NCI-H1436 (cell line): ENCODE measurements around the gene TEF.
A peak's percentile ranks its signal among the peaks of the same experiment; 100 is the strongest.

Experiments used
- DNase-seq: peaks from one replicate; lab custom pipeline; 2025; lab: John Stamatoyannopoulos, UW

TEF gene

DNA sequence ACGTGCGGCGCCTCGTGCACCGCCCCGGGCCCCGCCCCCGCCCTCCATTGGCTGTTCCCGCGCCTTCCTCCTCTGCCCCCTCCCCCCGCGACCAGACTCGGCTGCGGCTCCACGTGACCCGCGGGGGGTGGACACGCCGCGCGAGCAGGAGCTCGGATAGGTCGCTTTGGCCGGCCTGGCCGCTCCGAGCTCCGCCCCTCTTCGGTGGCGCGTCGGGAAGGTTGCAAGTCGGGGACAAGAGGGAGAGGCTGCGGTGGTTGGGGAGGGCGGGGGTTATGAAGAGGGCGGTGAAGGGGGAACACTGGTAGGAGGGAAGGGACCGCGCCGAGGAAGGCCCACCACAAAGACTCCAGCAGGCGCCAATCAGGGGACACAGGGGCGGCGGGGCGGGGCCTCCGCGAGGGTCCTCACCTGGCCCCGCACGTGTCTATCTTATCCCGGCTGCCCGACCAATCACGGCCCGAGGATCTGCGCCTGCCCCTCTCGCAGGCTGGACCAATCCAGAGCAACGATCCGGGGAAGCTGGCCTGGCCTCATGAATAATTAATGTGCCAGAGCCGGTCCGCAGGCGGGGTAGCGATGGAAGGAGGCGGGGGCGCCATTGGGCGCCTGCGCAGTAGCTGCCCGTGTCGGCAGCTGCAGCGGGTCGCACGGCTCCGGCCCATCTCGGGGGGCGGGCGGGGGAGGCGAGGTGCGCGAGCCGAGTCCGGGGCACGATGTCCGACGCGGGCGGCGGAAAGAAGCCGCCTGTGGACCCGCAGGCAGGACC, at the start of gene TEF:
Gene TEF (plus strand): TSS at position 614 of the 769 bp plus-strand sequence. CDS start 103 bp downstream, at position 717.
- DNase-seq = peak; percentile 99

DNA sequence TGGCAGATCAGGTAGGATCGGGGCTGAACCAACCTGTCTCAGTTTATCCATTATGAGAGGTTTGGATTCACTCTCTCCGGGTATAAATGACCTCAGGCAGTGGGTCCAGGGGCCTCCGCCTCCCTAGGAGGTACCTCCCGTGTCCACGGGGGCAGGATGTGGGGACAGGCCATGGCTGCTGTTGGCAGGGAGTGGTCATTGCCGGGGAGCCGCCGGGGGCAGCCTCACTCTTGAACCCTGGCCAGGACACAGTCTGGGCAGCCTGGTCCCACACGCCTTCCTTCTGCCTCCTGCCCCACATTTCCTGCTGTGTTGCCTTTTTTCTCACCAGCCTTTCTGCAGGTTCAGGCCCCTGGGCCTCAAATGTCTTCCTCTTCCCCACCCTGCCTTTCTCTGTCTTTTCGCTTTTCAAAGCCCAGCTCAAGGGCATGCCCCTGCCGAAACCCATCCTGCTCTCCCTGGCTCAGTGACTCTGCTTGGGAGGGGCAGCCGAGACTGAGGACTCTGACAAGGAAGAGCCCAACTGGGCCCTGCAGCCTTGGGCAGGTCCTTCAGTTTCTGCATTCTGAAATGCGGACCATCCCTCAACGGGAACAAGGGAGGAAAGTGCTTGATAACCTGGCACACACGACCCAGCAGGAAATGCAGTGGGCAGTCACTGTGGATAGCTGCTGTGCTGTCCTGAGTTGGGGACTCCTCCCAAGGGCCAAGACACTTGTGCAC, 49.4 kb upstream of the TEF start:
- no peak for DNase-seq

DNA sequence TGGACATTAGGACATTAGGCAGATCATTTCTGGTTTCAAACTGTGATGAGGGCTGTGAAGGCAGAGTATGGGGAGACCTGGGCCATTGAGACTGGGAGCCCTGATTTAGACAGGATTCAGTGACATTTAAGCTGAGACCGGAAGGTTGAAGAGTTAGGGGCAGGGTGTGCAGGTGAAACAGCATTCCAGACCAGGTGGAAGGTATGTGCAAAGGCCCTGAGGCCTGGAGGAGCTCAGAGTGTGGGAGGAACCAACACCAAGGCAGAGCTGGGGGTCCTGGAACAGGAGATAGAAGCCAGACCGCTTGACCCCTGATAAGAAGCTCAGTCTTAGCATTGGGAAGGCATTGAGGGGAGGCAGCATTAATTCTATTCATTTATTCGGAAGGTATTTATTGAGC, 47.9 kb upstream of the TEF start:
- DNase-seq = no peak

GRCh38 chr22:41334215-41334614, 47.5 kb upstream of the TEF start:
- no peak for DNase-seq

- no peak for DNase-seq
Observed at GRCh38 chr22:41334951-41335635, 46.6 kb upstream of the TEF start.

DNA sequence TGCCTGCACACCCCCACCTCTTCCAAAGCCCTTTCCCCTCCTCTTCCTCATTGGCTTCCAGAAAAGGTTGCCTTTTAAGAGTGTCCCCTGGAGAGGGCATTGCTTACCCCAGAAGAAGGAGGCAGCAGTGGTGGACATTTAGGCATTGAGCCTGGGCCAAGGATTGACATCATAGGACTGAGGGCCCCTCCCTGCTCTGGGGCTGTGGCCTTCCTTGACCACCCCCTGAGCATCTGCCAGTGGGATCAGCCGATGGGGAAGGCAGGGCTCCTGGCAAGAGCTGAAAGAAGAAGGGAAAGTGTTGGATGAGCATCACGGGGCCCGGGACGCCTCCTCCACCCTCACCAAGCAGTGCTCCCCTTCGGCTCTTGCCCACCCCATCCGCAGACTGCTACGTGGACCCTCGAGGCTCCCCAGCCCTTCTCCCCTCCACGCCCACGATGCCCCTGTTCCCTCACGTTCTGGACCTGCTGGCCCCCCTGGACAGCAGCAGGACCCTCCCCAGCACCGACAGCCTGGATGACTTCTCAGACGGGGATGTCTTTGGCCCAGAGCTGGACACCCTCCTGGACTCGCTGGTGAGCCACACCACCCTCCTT, 43.0 kb upstream of the TEF start:
- no peak for DNase-seq

DNA sequence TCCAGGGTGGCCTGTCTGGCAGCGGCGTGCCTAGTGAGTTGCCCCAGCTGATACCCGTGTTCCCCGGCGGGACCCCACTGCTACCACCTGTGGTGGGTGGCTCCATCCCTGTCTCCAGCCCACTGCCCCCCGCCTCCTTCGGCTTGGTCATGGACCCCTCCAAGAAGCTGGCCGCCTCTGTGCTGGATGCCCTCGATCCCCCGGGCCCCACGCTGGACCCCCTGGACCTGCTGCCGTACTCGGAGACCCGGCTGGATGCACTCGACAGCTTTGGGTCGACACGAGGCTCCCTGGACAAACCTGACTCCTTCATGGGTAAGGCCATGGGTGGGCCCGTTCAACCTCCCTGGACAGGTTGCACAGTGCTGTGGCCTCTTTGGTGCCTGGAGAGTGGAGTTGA, 41.9 kb upstream of the TEF start:
- DNase-seq = no peak

GRCh38 chr22:41340357-41340756, 41.4 kb upstream of the TEF start:
- no peak for DNase-seq

DNA sequence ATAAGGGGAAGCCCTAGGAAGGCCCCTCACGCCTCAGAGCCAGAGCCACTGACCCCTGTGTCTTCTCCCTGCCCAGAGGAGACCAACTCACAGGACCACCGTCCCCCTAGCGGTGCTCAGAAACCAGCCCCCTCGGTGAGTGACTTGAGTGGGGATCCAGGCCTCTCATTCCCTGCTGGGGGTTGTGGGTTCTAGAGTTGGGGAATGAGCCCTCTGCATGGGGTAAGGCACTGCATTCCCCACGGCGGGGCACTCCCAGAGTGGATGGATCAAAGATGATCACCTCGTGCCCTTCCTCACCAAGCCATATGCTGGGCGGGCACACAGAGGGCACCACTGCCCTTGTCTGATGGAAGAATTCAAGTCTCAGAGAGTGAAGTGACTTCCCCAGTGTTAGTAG, 40.7 kb upstream of the TEF start:
- no peak for DNase-seq

DNA sequence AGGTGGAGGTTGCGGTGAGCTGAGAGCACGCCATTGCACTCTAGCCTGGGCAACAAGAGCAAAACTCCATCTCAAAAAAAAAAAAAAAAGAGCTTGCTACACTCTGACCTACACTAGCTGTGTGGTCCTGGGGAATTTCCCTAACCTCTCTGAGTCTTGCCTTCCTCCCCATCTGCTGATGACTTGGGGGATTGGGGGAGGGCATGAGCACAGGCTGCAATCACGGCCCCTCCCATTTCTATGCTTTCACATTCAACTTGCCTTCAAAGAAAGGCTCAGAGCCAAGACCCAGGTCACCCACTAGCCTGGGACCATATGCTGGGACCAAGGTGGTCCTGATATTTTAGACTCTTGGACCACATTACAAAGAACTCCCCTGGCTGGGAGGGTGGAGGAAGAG, 39.8 kb upstream of the TEF start:
- no peak for DNase-seq

DNA sequence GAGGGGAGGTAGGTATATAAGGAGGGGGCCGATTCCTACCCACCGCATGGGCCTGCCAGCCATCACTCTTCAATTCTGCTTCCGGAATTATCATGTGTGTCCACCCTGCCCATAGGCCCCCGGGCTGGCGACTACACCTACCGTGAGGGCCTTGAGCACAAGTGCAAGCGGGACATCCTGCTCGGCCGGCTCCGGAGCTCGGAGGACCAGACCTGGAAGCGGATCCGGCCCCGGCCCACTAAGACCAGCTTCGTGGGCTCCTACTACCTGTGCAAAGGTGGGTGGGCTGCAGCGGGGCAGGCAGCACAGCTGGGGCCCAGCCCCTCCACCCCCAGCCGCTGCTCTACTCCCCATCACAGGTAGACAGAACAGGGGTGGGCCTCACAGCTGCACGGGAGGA, 38.4 kb upstream of the TEF start:
- DNase-seq = no peak

GRCh38 chr22:41343717-41344116, 38.0 kb upstream of the TEF start:
- DNase-seq = no peak

GRCh38 chr22:41344189-41344788, 37.5 kb upstream of the TEF start:
- DNase-seq = no peak

DNA sequence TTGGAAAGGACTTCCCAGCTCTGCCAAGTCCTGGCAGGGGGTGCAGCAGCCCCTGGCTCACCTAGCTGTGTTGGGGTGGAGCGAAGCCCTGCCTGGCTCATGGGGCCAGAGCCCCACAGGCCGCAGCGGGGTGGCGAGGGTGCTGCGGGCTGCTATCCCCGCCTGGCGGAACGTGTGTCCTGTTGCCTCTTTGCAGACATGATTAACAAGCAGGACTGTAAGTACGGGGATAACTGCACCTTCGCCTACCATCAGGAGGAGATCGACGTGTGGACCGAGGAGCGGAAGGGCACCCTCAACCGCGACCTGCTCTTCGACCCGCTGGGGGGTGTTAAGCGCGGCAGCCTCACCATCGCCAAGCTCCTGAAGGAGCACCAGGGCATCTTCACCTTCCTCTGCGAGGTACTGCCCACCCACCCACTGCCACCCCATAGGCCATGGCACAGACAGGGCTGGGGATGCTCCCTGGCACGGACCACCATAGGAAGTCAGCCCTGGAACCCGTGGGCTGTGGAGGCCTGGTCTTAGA, 35.9 kb upstream of the TEF start:
- no peak for DNase-seq

- DNase-seq = no peak
Observed at GRCh38 chr22:41347066-41347859, 34.5 kb upstream of the TEF start.

GRCh38 chr22:41348964-41349484, 32.7 kb upstream of the TEF start:
- no peak for DNase-seq

DNA sequence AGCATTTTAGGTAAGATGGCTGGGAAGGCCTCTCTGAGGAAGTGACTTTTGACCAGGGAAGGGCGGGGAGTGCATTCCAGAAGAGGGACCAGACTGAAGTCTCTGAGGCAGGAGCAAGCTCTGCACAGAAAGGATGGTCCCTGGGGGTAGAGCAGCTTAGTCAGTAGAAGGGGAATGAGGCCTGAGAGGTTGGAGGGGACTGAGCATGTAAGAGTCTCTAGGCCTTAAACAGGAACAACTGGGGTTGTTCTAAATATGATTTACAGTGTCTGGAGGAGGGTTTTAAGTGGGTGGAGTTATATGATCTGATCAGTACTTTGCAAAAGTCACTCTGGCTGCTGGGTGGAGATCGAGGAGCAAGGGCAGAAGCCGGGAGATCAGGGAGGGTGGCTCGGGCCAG, 31.7 kb upstream of the TEF start:
- no peak for DNase-seq

DNA sequence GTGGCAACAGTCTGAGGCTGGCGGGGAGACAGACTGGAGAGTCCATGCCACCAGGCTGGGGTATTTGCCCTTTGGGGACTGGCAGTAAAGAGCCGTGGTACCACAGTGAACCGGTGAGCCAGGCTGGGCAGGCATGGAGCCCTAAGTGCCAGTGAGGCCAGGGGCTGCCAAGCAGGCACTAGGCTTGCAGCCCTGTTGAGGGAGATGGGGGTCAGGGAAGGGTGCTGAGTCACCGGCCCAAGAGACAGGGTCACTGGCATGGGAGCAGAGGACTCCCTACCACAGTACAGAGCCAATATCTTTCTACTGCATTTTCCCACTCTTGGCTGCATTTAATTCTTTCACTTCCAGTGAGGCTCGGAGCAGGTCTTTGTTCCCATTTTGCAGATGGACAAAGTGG, 30.7 kb upstream of the TEF start:
- no peak for DNase-seq

- DNase-seq = no peak
Observed at GRCh38 chr22:41352058-41352457, 29.7 kb upstream of the TEF start.

- DNase-seq = no peak
Observed at GRCh38 chr22:41353862-41354575, 27.7 kb upstream of the TEF start.
